ENCODE data around the gene KLK3.

DNA sequence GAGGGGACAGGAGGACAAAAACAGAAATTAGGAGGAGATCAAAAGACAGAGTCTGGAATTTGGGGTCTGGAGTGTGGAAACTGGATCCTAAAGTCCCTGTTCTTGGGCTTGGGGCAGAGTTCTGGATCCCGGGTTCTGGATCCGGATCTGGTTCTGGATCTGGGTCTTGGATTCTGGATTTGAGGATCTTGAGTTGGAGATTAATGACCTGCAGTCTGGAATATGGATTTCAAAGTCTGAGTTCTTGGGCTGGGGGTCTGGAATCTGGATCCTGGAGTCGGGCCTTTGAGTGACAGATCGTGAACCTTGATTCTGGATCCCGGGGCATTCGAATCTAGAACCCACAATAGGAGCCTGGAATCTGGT, 20.9 kb upstream of the KLK3 start:
- no peak for TF ChIP-seq POLR2A (IDR thresholded peaks at IDR 0.05)
- TF ChIP-seq, protein P1, sequence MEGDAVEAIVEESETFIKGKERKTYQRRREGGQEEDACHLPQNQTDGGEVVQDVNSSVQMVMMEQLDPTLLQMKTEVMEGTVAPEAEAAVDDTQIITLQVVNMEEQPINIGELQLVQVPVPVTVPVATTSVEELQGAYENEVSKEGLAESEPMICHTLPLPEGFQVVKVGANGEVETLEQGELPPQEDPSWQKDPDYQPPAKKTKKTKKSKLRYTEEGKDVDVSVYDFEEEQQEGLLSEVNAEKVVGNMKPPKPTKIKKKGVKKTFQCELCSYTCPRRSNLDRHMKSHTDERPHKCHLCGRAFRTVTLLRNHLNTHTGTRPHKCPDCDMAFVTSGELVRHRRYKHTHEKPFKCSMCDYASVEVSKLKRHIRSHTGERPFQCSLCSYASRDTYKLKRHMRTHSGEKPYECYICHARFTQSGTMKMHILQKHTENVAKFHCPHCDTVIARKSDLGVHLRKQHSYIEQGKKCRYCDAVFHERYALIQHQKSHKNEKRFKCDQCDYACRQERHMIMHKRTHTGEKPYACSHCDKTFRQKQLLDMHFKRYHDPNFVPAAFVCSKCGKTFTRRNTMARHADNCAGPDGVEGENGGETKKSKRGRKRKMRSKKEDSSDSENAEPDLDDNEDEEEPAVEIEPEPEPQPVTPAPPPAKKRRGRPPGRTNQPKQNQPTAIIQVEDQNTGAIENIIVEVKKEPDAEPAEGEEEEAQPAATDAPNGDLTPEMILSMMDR (IDR thresholded peaks at IDR 0.05 in 4 of 5, conservative IDR thresholded peaks at IDR 0.05 in 1 of 5) = no peak
